GM19328 (cell line): Measurements from ENCODE around the gene GINS1.
"Not testable (repeated sequence)": the region's sequence is repeated elsewhere in the genome, so short reads cannot be mapped to it uniquely, and the experiment has no call there.

Experiments used
- ATAC-seq: cut with Tn5 transposase; IDR thresholded peaks from one replicate; pipeline ENCODE4 v1.9.1; 2021; ENCODE audit warnings: mild to moderate bottlenecking, moderate library complexity; ENCODE audit not compliant: unreplicated experiment

GINS1 gene

DNA sequence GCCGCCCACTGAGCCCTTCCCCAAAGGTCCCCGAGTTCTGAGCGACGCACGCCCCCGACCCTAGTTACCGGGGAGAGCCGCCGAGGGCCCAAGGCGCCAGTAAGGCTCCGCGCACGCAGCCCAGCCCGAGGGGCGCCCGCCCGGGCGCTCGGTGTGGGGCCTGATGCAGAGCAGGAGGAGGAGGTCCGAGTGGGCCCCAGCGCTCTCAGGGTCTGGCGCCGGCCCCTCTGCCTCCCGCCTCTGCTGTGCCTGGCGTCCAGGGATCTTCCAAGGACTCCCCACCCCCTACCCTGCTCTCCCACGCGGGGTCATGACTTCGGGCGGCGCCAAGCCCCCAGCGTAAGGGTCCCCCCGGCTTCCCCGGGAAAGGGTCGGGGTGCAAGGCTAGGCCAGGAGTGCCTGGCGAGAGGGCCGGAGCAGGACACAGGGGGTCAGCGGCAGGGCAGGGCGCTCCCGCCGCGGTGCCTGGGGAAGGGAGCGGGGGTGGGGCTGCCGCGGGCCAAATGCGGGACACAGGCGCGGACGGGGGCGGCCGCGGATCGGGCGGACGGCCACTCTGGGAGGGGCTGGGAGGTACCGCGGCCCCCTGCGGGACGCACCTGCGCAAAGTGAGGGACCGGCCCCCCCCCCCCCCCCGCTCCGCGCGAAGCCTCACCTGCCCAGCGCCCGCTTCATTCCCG is 17.5 kb upstream of the GINS1 start:
- peak; percentile 25 for ATAC-seq

DNA sequence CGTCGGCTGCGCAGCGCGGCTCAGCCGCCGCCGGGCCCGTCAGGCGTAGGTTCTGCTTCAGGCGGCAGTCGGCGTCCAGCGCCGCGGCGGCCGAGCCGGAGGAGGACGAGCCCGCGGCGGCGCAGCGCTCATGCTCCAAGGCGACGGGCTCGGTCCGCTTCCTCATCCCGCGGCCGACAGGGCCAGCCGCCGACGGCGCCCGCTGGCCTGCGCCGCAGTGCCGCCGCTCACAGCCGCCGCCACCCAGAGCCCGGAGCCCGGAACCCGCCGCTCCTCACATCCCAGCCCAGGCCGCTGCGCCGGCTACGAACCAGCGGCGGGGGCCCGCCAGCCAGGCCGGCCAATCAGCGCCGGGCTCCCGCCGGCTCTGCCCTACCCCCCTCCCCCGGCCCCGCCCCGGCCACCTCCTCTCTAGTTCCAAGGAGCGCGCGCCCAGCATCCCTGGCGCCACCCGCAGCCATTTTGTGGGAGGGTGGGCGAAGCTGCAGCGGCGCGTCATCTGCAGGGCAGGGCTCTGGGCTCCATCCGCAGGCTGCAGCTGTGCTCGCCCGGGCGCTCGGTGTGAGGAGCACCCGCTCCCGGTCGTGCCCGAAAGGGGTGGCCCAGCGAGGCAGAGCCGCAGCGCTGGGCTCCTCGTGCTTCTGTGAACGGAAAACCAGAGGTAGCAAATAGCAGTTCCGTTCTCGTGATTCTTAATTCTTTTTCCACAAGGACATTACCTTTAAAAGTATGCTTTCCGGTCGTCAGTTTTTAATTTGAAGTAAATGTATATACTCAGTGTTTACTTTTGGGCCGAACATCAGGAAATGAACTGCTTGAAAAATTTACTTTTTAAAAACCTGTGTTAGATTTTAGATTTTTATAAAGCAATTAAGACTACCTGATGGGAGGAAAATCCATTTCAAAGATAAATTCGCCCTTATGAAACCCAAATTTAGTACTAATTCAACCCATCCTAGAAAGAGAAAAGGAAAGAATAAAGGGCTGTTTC is 16.6 kb upstream of the GINS1 start, which contains the start of gene ABHD12:
Gene ABHD12 (minus strand): TSS at position 298 of the 991 bp plus-strand sequence. CDS start 132 bp downstream, at position 166.
- ATAC-seq = peak; percentile 88

DNA sequence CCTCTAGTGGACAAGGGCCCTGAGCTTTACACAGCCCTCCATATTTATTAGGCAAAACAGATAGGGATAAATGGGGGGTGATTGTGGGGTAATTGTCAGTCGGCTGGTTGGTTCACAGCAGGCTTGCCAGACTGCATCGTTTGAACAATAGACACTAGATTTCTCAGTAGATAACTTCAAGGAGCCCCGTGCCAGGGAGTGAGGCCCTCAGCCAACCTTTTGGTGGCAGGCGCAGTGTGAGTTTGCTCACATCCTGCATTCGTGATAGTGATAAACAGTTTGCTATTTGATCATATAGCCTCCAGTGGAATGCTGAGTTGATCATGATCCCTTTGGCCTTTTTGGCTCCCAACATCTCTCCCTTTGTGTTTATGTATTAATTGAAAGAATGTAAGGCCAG is 13.2 kb upstream of the GINS1 start:
- no peak for ATAC-seq

DNA sequence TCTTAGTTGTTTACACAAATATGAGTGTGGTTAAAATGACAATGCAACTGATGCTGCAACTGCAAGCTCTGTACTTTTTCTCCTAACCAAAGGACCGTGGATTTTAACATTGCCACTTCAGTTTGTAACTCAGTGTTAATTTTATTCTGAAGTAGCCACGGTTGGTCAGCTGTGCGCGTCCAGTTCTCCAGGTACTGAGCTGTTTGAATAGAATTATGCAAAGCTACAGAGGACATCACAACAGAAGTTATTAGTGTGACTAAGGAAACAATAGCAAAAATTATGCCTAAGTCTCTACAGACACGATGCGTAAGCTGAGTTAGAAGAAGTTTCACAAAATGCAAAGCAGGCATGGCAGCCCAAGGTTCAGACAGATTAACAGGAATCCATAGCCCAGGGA is 12.5 kb upstream of the GINS1 start:
- ATAC-seq = no peak

DNA sequence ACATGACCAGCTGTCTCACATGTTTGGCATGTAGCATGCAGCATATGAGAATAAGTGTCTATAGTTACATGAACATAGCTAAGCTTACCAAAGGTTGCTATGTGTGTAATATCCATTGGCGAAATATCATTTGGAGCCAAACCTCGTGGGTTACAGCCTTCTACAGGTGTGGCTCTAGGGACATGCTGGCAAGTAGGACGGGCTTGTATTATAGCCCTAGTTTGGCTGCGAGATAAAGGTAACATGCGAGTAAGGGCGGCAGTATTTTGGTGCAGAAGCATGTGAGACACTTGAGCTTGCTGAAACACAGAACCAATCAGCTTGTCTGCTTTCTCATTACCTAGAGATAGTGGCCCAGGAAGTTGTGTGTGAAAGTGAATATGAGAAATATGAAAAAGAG is 10.4 kb upstream of the GINS1 start:
- ATAC-seq = no peak

DNA sequence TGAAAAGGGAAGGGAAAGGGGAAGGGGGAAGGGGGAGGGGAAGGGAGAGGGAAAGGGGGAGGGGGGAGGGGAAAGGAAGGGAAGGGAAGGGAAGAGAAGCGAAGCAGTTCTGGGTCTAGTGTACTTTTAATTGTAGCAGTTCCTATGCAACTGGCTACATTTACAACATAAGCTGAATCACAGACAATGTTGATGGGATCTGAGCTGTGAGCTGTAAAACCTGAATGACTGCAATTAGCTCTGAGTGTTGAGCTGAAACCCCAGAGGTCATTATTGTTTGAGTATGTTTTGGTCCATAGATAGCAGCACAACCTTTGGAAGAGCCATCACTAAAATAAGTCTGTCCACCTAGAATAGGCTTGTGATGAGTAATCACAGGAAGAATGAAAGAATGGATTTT is 9.7 kb upstream of the GINS1 start:
- no peak for ATAC-seq

DNA sequence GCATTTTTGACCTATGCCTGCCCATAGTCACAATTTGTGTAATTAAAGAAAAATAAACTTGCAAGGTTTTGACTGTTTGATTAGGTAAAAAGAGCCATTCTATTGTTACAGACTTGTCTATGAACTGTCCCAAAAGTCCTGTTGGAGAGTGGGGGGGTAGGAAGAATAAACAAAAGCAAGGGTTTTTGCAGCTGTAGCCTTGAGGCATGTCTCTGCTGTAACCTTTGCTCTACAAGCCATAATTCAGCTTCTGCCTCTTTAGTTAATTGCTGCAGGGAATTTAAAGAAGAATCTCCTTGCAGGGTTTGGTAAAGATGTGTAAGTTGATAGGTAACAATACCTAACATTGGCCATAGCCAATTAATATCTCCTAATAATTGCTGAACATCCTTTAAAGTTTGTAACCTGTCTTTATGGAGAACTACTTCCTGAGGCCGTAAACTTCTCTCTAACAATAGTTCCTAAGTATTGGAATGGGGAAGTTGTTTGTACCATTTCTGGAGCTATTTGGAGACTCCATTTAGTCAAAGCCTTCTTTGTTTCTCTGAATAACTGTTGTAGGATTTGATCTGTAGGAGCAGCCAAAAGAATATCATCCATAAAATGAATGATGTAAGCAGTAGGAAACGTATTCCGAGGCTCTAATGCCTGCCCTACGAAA is 9.0 kb upstream of the GINS1 start:
- no peak for ATAC-seq

DNA sequence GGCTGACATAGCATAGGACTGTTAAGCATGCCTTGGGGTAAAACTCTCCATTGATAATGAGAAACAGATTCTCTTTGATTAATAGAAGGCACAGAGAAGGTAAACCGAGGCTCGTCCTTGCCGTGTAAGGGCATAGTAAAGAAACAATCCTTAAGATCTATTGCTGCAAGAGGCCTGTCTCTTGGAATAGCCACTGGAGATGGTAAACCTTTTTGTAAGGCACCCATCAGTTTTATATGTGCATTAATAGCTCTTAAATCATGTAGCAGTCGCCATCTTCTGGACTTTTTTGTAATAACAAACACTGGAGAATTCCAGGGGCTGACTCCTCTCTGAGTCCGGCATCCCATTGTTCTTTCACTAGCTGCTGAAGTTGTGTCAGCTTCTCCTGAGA is 8.4 kb upstream of the GINS1 start:
- no peak for ATAC-seq

DNA sequence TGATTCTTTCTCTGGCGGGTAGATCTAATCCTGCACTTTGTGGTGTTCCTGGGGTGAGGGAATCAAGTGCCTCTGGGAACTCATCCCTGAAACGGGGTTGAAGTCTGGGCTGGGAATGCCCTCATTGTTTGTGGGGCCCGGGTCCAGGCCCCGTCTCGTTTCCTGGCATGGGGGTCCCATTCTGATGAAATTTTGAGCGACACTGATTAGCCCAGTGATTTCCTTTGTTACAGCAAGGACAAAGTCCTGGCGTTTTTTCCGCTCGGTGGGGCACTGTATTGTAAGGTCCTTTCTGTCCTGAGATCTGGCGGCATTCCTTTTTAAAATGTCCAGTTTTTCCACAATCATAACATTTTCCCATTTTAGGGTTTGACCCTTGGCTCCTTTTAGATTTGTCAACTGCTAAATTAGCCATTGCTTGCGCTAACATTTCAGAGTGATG is 7.2 kb upstream of the GINS1 start:
- ATAC-seq = not testable (repeated sequence)

DNA sequence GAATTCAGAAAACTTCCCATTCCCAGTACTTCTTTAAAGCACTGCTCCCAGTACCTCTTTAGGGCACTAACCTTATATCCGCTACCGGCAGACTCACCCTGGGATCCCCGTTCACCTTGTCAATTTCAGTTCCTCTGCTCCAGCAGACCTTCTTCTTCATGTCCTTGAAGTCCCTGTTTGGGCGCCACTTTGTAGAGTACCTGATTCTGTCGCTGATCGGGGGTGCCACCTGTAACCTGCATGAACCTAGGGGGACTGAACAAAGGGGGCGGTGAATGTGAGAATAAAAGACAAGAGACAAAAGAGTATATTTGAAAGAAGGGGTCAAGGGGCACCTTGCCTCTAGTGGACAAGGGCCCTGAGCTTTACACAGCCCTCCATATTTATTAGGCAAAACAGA is 4.9 kb upstream of the GINS1 start:
- ATAC-seq = no peak

DNA sequence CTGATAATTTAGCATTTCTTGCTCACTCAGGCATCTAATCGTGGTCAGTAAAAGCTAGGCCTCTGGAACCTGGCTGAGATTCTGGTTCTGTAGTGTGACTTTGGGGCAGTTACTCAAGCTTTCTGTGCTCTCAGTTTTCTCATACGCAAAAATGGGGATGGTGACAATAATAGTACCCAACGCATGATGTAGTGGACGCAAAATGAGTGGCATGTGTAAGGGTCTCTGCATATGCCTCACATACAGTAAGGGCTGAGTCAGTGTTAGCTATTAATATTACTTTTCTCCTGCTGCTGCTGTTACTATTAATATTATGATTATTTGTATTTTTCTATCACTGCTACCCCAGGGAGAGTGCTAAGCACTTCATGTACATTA is 686 bp downstream of the GINS1 start:
- ATAC-seq = no peak

DNA sequence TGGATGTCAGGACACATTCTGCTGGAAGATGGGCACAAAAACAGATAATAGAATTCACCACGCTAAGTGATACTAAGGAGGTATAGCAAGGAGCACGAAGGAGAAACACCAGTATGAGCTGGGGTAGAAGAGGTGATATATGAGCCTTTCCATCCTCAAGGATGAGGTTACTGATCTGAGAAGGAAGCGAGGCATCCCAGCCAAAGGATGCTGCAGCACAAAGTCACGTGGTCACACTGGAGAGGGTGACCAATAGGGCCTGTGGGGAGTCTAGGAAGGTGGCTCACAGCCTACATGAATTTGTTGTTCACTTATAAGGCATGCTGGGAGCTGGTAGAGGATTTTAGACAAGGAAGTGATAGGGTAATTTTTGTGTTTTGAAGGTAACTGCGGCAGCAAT is 1.4 kb downstream of the GINS1 start:
- ATAC-seq = no peak

DNA sequence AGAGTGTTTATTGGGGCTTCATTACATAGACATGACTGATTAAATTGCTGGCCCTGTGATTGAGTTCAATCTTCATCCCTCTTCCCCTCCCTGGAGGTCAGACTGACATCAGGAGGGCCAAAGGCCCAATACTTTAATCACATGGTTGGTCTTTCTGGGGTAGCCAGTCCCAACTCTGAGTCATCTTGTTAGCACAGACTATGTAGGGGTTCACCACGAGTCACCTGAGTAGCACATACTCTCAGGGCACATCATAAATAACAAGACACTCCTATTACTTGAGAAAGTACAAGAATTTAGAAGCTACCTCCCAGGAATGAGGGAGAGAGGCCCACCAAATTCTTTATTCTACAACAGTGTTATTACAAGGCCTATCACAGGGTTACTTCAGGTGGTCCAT is 11.3 kb downstream of the GINS1 start:
- no peak for ATAC-seq

DNA sequence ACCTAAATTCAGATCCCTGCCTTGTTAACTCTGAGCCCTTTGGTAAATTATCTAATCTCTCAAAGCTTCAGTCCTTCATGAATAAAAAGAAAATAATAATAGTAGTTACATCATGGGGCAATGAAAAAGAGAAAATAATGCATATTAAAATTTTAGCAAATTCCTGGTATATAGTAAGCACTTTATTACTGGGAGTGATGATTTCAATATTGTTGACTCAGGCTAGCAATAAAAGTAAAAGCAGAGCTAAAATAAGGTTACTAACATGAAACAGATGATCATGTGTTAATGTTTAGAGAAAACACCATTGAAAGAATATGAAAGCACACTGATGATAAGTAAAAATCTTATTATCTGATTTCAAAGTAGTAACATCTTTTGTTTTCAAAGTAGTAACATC is 13.6 kb downstream of the GINS1 start:
- ATAC-seq = no peak

DNA sequence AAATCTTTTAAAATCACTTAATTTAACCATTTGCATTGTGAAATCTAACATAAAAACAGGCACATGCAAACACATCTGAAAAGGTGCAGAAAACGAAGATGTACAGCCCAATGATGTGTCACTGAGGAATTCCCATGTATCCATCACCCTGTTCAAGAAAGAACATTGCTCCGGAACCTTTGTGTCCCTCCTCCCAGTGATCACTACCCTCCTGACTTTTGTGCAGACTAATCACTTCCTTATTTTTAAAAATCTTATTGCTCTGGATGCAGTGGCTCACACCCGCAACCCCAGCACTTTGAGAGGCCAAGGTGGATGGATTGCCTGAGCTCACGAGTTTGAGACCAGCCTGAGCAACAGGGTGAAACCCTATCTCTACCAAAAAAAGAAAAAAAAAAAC is 14.6 kb downstream of the GINS1 start:
- no peak for ATAC-seq

DNA sequence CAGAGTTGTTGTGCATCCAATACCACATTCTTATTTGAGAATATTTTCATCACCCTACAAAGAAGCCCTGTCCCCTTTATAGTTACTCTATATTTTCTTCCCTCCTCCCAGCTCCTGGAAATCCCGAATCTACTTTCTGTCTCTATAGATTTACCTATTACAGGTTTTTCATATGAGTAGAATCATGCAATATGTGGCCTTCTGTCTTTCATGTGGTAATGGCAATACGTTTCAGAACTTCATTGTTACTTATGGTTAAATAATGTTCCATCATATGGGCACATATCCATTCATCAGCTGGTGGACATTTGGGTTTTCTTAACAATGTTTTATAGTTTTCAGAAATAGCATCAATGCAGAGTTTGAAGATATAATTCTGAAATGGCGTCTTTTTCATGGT is 17.1 kb downstream of the GINS1 start:
- no peak for ATAC-seq

DNA sequence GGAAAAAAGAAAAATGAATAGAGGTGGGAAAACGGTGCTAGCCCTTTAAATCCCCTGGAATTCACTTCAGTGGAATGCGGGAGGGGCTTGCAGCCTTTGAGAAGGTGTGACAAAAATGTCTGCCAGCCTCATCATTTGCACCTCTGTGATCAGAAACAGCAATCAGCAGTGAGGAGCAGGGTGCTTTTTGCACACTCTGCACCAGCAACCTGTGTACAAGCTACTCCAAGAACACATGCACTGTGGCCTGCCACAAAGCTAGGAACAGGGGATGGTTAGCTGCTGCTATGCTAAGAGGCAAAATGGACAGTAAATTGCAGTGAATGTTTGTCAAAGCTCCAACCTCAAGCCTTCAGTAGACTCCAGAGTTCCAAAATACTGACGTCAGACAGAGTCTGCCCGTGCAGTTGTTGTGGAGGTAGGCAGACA is 29.7 kb downstream of the GINS1 start:
- ATAC-seq = no peak

DNA sequence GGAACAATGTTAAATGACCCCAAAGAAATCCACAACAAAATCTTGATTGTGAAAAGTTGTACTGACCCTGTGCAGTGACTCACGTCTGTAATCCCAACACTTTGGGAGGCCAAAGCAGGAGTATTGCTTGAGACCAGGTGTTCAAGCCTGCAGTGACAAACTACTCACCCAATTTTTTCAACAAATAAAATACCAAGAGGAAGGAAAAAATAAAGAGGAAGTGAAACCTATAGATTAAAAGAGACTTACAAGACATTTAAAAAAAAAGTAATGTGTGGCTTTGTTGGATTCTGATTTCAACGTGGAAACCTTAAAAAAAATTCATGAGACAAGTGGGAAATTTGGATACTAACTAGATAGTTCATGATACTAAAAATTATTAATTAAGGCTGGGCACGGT is 31.9 kb downstream of the GINS1 start:
- no peak for ATAC-seq

DNA sequence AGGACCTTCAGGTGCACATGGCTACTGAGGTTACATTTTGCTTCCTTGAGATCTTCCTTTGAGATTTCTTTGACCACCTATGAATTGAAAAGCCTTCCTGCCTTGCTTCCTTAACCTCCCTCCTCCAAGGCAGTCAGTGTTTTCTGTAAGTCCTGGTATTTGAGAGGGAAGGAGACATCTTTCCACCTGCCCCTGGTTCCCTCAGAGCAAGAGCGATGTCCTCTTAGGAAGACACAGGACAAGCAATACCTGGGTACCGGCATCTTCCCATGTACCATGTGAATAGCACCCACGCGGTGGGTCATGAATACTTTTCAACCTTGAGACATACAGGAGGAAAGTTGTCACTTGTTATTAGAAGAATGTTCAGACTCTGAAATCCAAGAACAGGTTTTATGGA is 37.1 kb downstream of the GINS1 start:
- ATAC-seq = no peak

DNA sequence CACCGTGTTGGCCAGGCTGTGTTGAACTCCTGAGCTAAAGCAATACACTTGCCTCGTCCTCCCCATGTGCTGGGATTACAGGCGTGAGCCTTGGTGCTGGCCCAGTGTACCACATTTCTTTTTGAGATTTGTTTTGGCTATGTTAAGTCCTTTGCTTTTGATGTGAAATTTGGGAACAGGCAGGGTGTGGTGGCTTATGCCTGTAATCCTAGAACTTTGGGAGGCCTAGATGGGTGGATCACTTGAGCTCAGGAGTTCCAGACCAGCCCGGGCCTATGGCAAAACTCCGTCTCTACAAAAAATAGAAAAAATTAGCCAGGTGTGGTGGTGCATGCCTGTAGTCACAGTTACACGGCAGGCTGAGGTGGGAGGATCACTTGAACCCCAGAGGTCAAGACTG is 40.2 kb downstream of the GINS1 start:
- no peak for ATAC-seq

DNA sequence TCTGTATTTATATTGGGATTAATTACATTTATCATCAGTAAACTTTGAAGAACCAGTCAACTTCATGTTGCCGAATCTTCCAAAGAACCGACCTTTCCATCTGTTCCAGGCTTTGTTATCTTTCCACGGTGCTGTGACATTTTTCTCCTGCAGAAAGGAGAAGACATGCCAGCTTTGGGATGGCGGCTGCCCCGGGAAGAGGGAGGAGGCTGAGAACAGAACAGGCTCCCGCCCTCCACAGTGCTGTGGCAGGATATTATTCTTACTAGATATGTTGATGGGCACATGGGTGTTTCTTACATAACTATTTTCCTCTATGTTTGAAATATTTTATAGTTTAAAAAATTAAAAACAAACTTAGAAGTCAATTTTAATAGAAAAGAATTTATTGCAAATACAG is 44.9 kb downstream of the GINS1 start:
- no peak for ATAC-seq
